Caki2 (cell line): ENCODE measurements around the gene MRPL33. TPM values are rescaled to one million over a fixed set of nuclear protein-coding genes. Genes with fewer than 3 reads are reported as not detected.

Source experiments
- DNase-seq: peaks from one replicate; pipeline ENCODE4 v3.0.0-alpha.2; 2015; ENCODE audit warnings: low read depth
- in situ Hi-C: cut with HindIII; loops from 2 replicates; pipeline ENCODE4 v1.10.0; 2016; ENCODE audit warnings: low sequenced_read_pairs, low pct_unique_long_range_greater_than_20kb, mixed read lengths
- total RNA-seq: library from RNA; depleted of rRNA; stranded (reverse); fragments of >200 nt; shearing (Covaris generic); gene quantifications from 2 replicates; pipeline ENCODE4 v1.2.3, GENCODE V29; 2014; ENCODE audit warnings: low replicate concordance; rRNA removed

Gene MRPL33
- total RNA-seq, 1 experiment from 2014 or later, result 289 TPM

DNA sequence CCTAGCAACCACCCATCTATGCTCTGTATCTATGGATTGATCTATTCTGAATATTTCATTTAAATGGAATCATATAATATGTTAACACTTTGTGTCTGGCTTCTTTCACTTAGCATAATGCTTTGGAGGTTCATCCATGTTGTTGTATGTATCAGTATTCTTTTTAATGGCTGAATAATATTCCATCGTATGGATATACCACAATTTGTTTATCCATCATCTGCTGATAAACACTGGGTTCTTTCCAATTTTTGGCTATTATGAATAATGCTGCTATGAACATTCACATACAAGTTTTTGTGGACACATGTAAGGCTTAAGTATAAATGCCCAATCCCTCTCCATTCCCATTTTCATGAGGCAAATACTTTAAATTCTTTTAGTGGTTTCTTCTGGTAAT lies 52.9 kb downstream of the MRPL33 start:
- in situ Hi-C loops, result no loop called here
- DNase-seq, result no peak

- in situ Hi-C loops, result no loop called here
- no peak for DNase-seq
Observed at GRCh38 chr2:27828305-27828704, 56.8 kb downstream of the MRPL33 start.

Other genes starting within 250 kb of the MRPL33 start
- gene ZNF512, start 188.7 kb upstream of the MRPL33 start, total RNA-seq, result 37.6 and 69.9 TPM in 2 replicates
- gene CCDC121, start 142.7 kb upstream of the MRPL33 start, total RNA-seq, result 3.7 and 6.0 TPM in 2 replicates
- gene GPN1, start 142.7 kb upstream of the MRPL33 start, total RNA-seq, result 47.2 and 58.4 TPM in 2 replicates
- gene SUPT7L, start 108.1 kb upstream of the MRPL33 start, total RNA-seq, result 17.3 and 24.8 TPM in 2 replicates
- gene SLC4A1AP, start 107.8 kb upstream of the MRPL33 start, total RNA-seq, result 27.6 and 37.5 TPM in 2 replicates
- 4.4 and 12.5 TPM in 2 replicates for gene RBKS, start 118.7 kb downstream of the MRPL33 start, total RNA-seq
- 39.0 and 47.4 TPM in 2 replicates for gene BABAM2, start 119.0 kb downstream of the MRPL33 start, total RNA-seq